ENCODE data around the gene IL10RB. TPM values are rescaled to one million over a fixed set of nuclear protein-coding genes. Genes with fewer than 3 reads are reported as not detected.

The IL10RB gene
- total RNA-seq, 1 donor from 2014 or later: 19.0 TPM

DNA sequence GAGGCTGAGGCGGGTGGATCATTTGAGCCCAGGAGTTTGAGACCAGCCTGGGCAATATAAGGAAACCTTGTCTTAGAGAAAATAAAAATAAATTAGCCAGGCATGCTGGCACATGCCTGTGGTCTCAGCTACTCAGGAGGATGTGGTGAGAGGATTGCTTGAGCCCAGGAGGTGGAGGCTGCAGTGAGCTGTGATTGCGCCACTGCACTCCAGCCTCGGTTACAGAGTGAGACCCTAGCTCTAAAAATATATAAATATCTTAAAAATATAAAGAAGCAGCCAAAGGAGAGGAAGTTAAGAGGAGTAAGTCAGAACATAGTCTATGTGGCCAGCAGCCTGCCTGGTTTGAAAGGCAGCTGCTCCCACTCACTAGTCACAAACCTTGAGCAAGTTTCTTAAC is 4.5 kb upstream of the IL10RB start:
- H3K4me1 Mint-ChIP-seq (ENCODE audit: low read depth): peaks cover 10% of the 10 kb centered on the region
- peaks cover 19% of the 10 kb centered on the region for H3K36me3 Mint-ChIP-seq (ENCODE audit: low read depth)
- H3K27ac Mint-ChIP-seq (ENCODE audit: unreplicated experiment): peak overlapping the region; percentile 8
- no peaks in the 10 kb centered on the region for H3K9me3 Mint-ChIP-seq (ENCODE audit: low read depth)
- no peak for TF ChIP-seq CTCF (IDR thresholded peaks at IDR 0.05)
- no peaks in the 10 kb centered on the region for H3K27me3 Mint-ChIP-seq (ENCODE audit: low read depth)
- no peak for DNase-seq (ENCODE audit: low spot score)
- H3K4me3 Mint-ChIP-seq (ENCODE audit: unreplicated experiment): no peak overlapping the region

DNA sequence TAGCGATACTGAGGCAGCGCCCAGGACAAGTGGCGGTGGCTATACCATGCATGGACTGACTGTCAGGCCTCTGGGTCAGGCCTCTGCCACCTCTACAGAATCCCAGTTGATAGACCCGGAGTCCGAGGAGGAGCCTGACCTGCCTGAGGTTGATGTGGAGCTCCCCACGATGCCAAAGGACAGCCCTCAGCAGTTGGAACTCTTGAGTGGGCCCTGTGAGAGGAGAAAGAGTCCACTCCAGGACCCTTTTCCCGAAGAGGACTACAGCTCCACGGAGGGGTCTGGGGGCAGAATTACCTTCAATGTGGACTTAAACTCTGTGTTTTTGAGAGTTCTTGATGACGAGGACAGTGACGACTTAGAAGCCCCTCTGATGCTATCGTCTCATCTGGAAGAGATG is 3.2 kb upstream of the IL10RB start:
- Mint-ChIP-seq H3K27ac (ENCODE audit: unreplicated experiment) (no peak overlapping the region), H3K36me3 (ENCODE audit: low read depth) (peaks cover 9% of the 10 kb centered on the region), H3K27me3 (ENCODE audit: low read depth) (no peaks in the 10 kb centered on the region), H3K4me1 (ENCODE audit: low read depth) (peaks cover 22% of the 10 kb centered on the region), H3K4me3 (ENCODE audit: unreplicated experiment) (no peak overlapping the region), H3K9me3 (ENCODE audit: low read depth) (no peaks in the 10 kb centered on the region)
- TF ChIP-seq CTCF (IDR thresholded peaks at IDR 0.05): no peak
- no peak for DNase-seq (ENCODE audit: low spot score)

DNA sequence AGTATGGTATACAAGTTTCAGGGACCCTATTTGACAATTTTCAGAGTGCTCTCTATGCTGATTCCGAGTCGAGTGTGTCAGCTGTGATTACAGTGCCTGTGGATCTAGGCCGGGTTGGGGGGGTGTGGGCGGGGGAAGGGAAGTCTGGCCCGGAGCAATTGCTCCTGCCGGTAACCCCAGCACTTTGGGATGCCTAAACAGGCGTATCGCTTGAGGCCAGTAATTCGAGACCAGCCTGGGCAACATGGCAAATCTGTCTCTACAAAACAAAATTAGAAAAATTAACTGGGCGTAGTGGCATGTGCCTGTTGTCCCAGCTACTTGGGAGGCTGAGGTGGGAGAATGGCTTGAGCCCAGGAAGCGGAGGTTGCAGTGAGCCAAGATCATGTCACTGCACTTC is 1.6 kb upstream of the IL10RB start:
- DNase-seq (ENCODE audit: low spot score): no peak
- Mint-ChIP-seq H3K4me3 (ENCODE audit: unreplicated experiment) (no peak overlapping the region), H3K27me3 (ENCODE audit: low read depth) (no peaks in the 10 kb centered on the region), H3K4me1 (ENCODE audit: low read depth) (peaks cover 27% of the 10 kb centered on the region), H3K36me3 (ENCODE audit: low read depth) (peaks cover 11% of the 10 kb centered on the region), H3K9me3 (ENCODE audit: low read depth) (no peaks in the 10 kb centered on the region), H3K27ac (ENCODE audit: unreplicated experiment) (no peak overlapping the region)
- no peak for TF ChIP-seq CTCF (IDR thresholded peaks at IDR 0.05)

DNA sequence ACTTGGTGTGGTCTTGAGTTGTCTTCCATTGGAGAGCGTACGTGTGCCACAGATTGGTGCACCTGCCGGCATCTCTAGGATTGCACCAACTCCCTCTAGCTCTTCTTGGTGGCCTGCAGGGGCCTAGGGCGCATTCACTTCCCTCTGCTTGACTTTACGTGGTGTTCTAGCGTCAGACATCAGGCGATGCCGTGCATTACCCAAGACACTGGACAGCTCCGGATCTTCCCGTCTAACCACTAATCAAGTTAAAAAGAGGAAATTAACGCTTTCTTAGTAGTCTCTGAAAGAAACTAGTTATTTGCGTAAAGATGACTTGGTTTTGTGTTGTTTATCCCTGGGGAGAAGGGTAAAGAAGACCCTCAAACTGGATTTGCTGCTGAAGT is 510 bp upstream of the IL10RB start:
- H3K27ac Mint-ChIP-seq (ENCODE audit: unreplicated experiment): no peak overlapping the region
- peak overlapping the region; percentile 87 for H3K4me3 Mint-ChIP-seq (ENCODE audit: unreplicated experiment)
- H3K9me3 Mint-ChIP-seq (ENCODE audit: low read depth): no peaks in the 10 kb centered on the region
- TF ChIP-seq CTCF (IDR thresholded peaks at IDR 0.05): no peak
- peaks cover 12% of the 10 kb centered on the region for H3K36me3 Mint-ChIP-seq (ENCODE audit: low read depth)
- H3K4me1 Mint-ChIP-seq (ENCODE audit: low read depth): peaks cover 27% of the 10 kb centered on the region
- no peaks in the 10 kb centered on the region for H3K27me3 Mint-ChIP-seq (ENCODE audit: low read depth)
- DNase-seq (ENCODE audit: low spot score): no peak

DNA sequence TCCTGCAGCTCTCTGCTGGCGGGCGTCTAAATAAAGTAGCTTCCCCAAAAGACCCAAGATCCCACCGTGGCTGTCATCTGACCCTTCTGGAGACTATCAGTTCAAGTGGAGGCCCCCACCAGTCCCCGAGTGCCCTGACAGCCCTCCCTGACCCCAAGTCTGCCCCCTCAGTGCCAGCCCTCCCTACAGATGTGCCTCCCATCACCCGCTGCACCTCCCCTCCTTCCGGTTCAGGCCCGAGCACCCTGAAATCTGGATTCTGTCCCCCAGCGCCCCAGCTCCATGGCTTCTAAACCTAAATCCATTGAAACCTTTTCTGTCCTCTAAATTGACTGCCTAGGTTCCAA is 595 bp downstream of the IL10RB start:
- Mint-ChIP-seq H3K36me3 (ENCODE audit: low read depth) (peaks cover 16% of the 10 kb centered on the region), H3K27ac (ENCODE audit: unreplicated experiment) (peak overlapping the region; percentile 69), H3K4me3 (ENCODE audit: unreplicated experiment) (peak overlapping the region; percentile 87), H3K9me3 (ENCODE audit: low read depth) (no peaks in the 10 kb centered on the region), H3K4me1 (ENCODE audit: low read depth) (peaks cover 27% of the 10 kb centered on the region), H3K27me3 (ENCODE audit: low read depth) (no peaks in the 10 kb centered on the region)
- DNase-seq (ENCODE audit: low spot score): no peak
- no peak for TF ChIP-seq CTCF (IDR thresholded peaks at IDR 0.05)
